Ureter (tissue), 1 donor: ENCODE data around the gene CHADL. TPM values are rescaled to one million over a fixed set of nuclear protein-coding genes. Genes with fewer than 3 reads are reported as not detected.

Source experiments
- DNase-seq: peaks from one replicate; pipeline ENCODE4 v3.0.0-alpha.2; 2020; ENCODE audit warnings: low spot score
- total RNA-seq: library from RNA; stranded (reverse); gene quantifications from one replicate; pipeline ENCODE4 v1.2.4, GENCODE V29; 2023
- donor health status: DM: yes; HTN: yes; CAD: no.

The CHADL gene
- total RNA-seq, 1 donor from 2014 or later, result 8.9 TPM

DNA sequence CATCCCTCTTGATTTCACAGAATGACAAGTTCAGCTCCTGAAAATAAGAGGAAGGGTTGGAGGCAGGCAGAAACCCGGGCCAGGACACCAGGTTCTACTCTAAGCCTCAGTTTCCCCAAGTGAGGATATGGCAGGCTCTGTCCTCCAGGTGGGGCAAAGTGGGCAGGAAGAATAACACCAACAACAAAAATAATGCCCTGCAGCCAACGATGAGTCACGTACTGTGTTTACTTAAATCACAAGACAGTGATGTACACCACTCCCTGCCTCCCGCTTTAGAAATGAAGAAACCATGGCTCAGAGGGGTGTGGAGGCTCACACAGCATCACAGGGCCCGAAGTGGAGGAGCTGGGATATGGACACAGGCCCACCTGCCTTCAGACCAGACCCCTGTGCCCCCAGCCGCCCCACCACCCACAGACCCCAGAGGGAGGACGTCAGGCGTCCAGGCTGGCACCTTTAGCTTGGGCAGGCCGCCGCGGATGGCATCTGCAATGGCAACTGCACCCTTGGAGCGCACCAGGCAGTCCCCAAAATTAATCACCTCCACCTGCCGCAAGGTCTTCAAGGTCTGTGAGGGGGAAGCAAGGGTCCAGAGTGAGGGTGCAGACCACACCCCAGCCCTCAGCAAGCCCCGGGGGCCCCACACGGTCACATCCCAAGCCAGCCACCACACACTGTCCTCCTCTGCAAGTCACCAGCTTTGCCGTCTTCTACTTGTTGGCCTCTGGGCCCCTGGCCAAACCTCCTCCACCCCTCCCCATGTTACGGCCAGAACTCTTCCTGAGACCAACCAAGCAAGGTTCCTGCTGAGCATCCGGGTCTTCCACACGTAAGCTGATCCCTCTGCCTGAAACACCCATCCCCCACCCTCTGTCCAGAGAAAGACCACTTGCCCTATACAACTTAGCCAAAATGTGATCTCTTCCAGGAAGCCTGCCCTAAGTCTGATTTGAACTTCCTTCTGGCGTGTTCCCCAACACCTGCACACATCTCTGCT, 15.8 kb upstream of the CHADL start:
- DNase-seq, result no peak

DNA sequence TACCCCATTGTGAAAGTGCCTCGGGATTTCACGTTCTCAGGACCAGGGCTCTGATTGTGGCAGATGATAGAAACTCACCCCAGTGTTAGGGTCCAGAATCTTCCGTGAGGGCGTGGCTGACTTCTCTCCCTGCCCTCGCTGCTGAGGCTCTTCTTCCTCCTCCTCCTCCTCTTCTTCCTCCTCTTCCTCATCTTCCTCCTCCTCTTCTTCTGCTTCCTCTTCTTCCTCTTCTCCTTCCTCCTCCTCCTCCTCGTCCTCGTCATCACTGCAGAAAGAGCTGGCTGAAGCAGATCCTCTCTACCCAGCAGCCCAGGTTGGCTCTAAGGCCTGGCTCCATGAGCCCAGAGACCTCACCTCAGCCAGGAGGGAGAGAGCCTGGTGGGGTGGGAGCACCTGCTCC, 13.5 kb upstream of the CHADL start:
- no peak for DNase-seq

DNA sequence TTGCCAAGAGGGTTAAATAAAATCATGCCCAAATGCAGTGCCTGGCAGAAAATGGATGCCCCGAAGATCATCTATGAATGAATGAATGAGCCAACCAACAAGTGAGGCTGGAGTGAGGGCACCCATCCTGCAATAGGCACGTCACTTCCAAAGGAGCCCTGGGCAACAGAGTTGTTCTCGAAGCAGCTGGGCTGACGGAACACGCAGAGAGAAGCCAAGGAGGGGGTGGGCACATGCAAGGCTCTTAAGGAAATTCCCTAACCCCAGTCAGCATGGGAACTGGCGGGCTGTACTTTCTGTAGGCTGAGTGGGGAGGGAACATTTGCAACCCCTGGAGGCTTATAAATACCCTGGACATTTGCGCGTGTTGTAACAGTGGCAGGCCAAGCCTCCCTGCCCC, 11.6 kb upstream of the CHADL start:
- no peak for DNase-seq

DNA sequence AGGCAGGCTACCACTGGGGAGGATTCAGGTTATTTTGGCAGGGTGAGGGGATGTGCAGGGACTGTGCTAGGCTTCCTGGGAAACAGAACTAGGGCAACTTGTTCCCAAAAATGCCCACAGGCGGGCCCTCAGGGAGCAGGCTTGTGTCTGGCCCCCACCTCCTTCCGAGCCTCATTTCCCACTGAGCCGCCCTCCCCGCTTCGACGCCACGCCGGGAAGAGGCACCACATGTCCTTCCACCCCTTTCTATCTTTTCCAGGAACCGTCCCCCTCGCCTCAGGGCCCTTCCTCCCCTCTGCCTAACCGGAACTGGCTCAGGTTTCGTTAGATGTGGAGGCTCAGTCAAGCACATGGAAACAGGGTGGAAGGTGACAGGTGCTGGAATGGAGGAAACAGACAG, 9.4 kb upstream of the CHADL start:
- no peak for DNase-seq

DNA sequence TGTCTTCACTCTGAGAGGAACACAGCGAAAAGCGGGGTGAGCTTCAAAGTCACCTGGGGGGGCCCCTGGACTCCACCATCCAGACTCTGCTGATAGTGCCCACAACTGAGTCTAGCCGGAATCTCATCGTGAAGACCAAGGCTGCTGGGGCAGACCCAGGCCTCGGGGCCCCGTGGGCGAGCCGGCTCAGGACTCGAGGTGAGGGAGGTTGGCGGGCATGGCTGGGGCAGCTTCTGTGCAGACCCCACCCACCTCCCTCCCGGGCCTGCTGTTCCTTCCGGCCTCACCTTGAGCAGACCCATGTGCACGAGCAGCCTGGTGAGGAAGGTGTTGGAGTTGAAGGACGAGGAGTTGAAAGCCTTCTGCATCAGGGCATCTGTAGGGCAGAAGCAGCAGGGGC, 8.7 kb upstream of the CHADL start:
- no peak for DNase-seq

DNA sequence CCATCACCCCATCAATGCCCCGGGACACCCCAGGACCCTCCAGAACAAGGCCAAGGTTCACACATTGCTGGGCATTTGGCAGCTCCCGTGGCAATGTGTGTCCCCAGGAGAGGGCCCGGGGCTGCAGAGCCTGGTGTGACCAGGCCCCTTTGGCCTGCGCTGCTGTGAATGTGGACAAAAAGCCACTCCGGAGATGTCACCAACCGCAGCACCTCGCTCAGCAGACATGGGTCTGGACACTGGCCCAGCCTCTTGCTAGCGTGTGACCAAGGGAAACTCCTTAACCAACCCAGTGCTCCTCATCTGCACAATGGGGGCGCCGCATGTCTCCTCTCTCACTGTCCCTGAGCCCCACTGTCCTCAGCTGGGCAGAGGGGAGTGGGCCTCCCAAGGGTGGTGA, 8.0 kb upstream of the CHADL start:
- no peak for DNase-seq

DNA sequence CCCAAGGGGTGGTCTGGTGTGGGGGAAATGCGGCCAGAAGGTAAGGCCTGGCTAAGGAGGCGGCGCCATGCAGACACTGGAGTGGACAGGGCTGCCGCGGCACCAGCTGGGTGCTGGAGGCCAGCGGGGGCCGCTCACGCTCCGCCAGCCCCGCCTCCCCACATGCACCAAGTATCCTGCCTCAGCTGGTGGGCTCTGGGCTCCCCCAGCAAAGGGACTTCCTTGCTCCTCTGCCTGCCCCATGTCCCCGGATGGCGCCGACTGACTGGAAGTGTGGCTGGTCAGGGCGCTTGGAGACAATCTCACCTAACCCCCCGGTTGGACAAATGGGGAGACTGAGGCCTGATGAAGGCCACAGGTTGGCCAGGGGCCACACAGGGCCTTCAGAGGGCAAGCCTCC, 7.6 kb upstream of the CHADL start:
- no peak for DNase-seq

DNA sequence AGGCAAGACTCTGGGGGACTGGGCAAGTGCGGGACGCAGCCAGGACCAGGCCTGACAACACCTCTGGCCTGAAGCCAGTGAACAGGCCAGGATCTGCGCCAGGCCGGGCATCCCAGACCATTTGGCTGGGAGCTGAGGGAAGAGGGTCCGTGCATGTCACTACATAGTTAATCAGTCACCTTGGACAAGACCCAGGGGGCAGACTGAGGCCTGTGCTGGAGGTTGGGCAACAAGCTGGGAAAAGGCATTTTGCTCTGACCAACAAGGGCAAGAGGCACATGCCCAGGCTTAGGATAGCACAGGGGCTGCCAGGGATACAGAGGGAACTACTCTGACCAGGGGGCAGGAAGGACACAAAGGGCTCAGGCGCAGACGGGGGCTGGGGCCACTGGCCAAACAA, 7.0 kb upstream of the CHADL start:
- DNase-seq, result no peak

DNA sequence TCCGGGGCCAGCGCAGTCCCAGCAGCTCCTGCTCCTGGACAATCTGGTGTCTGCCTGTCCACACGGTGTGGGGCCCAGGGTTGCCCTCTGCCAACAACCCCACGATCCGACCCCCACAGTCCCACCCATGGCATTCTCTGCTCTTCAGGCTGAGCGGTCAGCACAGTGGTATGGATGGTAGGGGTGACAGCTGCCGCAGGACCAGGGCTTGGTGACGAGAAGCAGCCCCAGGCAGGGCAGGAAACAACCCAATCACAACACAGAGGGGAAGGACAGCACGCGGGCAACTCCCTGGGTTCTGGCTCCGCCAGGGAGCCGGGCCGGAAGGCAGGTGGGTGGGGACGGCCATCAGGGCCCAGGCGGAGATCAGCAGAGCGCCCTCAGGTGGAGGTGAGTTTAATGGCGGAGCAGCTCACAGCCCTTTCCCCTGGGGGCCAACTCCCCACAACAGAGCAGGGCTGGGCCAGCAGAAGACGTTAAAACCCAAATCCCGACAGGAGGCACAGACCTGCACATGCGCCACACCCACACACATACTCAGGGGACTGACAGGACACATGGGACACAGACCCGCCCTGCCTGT, 5.3 kb upstream of the CHADL start:
- DNase-seq, result no peak

DNA sequence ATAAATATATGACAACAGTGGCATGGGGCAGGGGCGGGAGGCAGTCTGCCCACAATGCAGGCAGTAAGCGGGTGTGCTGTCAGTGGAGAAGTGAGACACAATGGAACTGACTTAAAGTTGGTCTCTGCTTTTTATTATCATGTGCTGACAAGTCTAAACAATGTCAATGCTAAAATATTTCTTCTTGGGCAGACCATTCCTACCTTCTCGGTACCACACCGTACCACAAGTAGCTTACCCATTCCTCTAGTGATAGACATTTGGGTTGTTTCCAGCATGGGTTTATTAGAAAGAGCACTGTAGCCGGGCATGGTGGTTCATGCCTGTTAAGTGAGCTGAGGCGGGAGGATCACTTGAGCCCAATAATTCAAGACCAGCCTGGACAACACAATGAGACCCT, 2.6 kb upstream of the CHADL start:
- DNase-seq, result no peak

DNA sequence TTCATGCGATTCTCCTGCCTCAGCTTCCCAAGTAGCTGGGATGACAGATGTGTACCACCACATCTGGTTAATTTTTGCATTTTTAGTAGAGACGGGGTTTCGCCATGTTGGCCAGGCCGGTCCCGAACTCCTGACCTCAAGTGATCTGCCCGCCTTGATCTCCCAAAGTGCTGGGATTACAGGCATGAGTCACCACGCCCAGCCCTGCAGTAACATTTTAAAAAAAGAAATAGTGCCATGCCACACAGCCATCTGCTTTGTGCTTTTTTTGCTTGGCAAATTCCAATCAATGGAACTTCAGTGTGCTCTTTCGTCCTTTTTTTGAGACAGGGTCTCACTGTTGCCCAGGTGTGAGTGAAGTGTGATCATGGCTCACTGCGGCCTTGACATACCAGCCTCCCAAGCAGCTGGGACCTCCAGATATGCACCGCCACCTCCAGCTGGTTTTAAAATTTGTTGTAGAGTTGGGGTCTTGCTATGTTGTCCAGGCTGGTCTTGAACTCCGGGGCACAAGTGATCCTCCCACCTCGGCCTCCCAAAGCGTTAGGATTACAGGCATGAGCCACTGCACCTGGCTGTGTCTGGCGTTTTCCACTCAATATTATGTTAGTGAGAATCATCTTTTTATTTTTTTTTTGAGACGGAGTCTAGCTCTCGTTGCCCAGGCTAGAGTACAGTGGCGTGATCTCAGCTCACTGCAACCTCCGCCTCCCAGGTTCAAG, 1.8 kb upstream of the CHADL start:
- DNase-seq, result no peak

DNA sequence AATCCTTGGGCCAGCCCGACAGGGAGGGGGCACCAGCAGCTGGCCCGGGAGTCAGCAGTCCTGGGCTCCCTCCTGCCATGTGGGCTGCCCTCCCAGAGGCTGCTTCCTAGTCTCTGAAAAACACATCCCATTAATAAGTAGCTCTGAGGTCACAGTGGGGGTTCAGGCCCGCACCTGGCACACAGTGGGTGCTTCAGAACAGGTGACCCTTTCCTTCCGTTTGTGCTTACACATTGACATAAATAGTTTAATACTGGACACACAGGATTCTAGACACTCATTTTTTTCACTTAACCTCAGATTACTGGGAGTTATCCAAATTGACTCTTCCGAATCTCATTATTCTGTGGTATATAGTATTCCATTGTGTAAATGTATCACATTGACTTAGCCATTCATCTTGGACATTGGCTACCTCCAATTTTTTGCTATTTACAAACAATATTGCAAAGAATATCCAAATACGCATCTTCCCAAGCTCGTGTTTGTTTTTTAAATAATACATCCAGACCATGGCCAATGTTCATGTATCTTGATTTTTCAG, 474 bp upstream of the CHADL start:
- DNase-seq, result no peak

DNA sequence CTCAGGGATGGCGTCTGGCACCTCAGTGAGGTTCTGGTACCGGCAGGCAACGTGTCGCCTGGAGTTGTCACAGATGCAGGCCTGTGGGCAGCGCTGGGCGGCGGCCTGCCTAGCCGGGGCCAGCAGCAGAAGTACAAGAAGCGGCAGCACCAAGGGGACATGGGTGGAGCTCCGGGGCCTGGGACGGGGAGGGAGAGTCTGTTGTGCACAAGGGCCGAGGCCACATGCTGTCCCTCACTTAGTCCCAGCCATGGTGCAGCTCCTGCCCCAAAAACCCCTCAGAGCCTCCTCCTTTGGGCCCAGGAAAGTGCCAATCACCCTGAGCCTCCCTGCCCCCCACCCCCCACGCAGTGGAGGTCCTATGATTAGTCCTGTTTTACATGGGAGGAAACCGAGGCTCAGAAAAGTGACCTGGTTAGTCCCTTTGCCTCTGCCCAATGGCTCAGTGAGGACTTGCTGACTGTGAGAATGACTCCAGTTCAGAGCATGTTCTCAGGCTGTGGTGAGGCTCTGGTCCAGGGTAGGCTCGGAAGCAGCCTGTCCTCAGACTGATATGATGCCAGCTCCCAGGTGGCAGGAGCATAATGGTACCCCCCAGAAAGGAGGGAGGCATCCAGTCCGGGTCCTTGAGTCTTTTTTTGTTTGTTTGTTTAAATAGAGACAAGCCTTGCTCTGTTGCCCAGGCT, 1.1 kb downstream of the CHADL start:
- DNase-seq, result no peak

DNA sequence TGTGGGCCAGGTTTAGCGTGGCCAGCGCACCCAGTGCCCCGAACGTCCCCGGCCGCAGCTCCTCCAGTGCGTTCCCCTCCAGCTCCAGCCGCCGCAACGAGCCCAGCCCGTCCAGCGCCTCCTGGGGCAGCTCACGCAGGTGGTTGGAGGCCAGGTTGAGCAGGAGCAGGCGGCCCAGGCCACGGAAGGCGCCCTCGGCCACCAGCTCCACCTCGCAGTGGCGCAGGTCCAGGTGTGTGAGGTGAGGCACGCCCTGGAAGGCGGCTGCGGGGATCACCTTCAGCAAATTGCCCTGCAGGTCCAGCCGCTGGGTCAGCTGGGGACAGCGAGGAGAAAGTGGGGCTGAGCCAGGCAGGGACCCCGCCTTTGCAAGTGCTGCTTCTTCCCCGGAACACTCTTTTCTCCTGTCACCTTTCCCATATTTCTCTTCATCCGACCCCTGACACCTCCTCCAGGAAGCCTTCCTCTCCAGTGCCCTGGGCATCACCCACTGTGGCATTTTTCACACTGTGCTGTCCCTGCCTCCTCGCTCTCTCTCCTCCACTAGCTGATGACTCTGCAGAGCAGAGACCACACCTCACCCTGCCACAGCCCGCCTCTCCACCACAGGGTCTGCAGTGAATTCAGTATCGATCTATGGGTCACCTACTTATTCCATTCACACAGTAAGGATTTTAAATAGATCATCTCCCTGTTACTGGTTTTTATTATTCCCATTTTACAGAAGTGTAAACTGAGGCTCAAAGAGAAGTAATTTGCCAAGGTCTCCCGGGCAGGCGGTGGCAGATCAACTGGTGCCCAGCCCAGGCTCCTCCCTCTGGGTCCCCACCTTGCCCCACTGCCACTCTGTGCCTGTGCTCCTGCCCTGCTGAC, 1.9 kb downstream of the CHADL start:
- DNase-seq, result no peak

DNA sequence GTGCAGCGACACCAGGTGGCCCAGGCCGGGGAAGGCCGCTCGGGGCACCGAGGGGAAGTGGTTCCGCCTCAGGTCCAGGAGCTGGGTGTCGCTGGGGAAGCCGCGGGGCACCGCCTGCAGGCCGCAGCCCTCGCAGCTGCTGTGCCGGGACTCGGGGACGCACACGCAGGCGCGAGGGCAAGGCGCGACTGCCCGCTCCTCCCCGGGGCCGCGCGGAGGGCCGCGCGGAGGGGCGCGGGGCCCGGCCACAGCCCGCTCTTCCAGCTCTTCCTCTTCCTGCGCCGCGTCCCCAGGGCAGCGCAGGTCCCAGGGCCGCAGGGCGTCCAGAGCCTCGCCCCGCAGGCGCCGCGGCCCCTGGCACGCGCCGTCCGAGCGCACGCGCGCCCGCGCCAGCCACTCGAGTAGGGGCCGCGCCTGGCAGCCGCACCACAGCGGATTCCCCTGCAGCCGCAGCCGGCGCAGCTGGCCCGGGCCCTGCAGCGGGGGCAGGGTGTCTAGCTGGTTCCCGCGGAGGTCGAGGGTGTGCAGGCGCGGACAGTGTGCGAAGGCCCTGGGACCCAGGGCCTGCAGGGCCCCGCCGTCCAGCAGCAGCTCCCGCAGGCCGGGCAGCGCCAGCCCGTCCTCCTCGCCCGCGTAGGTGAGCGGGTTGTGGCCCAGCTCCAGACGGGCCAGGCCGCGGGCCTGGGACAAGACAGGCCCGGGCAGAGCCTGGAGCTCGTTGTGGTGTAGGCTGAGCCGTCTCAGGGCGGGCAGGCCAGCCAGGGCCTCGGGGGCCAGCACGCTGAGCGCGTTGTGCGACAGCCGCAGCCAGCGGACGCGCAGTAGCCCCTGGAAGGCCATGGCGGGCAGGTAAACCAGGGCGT, 2.8 kb downstream of the CHADL start:
- DNase-seq, result peak; percentile 83

DNA sequence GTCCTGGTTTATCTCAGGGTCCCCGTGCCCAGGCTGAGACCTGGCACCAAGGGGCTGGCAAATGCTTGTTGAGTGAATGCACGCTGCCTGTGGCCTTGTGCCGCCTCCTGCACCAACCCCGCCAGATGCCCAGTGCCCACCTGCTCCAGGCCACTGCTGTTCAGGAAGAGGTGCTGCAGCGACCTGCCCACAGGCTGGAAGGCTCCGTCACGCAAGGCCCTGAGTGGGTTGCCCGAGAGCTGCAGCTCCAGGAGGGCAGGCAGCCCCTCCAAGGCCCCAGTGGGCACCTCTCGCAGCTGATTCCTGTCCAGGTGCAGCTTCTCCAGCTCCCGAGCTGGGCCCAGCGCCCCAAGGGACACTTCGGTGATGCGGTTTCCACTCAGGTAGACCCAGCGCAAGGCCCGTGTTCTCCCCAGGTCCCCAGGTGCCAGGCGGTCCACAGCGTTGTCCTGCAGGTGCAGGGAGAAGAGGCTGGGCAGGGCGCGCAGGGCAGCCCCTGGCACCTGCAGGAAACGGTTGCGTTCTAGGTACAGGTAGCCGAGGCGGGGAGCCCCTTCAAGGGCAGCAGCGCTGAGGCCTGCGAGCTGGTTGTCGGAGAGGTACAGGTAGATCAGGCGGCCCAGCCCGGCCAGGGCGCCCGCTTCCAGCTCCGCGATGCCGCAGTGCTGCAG, 3.6 kb downstream of the CHADL start:
- DNase-seq, result no peak

DNA sequence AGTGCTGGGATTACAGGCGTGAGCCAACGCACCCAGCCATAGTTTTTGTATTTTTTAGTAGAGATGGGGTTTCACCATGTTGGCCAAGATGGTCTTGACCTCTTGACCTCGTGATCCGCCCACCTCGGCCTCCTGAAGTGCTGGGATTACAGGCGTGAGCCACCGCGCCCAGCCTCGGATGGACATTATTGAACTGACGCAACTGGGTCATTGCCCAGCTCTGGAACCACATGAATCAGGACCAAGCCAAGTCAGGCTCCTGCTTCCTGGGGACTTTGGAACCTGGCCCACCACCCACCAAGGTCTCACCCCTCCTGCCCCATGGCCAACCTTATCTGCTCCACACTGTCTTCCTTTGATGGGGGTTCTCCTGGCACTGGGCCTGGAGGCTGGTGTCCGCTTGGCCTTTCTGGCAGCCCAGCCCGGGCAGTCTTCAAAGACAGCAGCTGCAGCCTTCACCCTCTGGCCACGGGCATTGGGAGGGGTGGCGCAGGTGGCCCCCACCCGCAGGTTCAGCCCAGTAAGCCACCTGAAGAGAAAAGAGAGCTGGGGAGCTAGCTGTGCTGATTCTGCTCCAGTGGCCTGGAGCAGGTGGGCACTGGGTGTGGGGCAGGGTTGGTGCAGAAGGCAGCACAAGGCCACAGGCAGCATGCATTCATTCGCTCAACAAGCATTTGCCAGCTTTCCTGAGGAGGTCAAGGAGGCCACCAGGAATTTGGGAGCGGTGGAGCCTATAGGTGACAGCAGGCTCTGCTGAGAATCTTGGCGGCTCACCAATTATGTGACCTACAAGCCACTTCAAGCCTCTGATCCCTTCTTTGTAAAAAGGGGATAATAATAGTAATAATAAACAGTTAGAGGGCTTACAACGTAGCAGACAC, 5.7 kb downstream of the CHADL start:
- DNase-seq, result no peak

DNA sequence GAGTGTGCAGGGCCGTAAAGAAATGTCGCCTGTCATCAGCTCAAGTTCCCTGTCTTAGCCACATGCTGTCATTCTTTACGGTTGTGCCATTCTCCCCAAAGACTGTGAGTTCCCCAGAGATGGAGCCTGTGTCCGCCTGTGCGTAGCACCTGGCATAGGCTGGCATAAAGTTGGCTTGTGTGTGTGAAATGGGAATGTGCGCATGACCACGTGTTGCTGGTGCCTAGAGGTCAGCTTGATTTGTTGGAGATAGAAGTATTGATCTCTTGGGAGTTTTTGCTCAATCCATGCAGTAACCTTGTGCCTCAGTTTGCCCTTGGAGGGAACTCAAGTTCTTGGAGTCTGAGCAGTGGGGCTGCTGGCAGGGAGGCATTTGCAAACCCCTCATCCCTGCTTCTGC, 9.4 kb downstream of the CHADL start:
- no peak for DNase-seq
